Measurements from ENCODE around the gene KRT35. TPM values are rescaled to one million over a fixed set of nuclear protein-coding genes. Genes with fewer than 3 reads are reported as not detected.
"Not testable (repeated sequence)": the region's sequence is repeated elsewhere in the genome, so short reads cannot be mapped to it uniquely, and the experiment has no call there.

KRT35 gene
- polyA plus RNA-seq, 12 donors: 0.11 TPM; not detected in 11

GRCh38 chr17:41455236-41455635 lies 25.7 kb downstream of the KRT35 start:
- no peak for DNase-seq

- DNase-seq: no peak
These were observed 27.9 kb downstream of the KRT35 start for GRCh38 chr17:41453066-41453465.

- DNase-seq: no peak
These were observed 28.7 kb downstream of the KRT35 start for GRCh38 chr17:41452281-41452680.

DNA sequence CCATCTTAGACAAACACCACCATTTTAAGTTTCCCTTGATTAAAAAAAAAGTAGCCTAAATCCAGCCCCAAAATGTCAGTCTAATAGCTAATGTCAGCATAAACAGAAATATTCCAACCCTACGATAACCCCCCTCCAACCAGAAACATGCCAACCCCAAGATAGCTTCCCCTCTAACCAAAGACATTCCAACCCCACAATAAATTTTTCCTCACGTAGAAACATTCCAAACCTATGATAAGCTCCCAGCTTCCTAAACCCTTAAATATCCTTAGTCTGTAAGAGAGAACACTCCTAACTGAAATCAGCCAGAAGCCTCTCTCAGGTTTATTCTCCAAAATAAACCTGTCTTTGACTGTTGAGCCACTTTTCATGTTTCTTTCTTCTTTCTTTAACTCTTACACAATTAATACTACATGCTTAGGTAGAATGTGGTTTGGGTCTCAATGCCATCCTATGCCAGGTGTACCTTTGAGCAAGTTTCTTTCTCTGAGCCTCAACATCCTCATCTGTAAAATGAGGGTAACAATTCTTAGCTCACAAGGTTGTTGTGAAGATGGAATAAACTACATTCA lies 29.7 kb downstream of the KRT35 start:
- no peak for DNase-seq

DNA sequence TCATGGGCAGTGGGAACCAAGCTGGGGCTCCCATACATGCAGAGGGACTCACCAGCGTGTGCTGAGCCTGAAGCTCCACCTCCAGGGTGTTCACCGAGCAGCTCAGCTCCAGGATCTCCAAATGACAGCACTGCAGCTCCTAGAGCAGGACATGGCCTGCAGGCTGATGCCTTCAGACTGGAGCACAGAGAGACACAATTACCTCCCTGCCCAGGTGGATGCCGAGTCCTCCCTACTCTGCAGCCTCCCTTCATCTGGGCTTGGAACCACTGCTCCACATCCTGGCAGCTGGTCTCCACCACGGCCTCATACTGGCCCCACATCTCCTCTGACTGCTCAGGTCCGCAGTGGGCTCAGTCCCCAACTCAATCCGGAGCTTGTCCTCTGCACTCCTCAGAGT lies 31.9 kb downstream of the KRT35 start:
- no peak for DNase-seq

- no peak for DNase-seq
These were observed 32.4 kb downstream of the KRT35 start for GRCh38 chr17:41448506-41448905.

DNA sequence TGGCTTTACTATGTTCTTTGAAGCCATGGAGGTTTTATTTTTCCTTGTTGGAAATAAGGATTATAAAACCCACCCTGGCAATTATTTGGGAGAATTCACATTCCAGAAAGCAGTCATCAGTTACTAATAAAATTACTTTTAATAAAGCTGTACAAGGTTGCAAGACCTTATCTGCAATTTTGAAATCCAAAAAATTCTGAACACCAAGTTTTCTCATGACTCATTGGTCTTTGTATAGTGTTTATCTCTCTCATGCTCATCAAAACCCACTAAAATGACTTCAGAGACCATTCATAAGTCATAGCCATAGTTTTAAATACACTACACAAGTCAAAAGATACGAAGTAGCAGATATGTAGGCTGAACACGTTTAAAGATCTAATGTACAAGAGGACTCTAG lies 34.1 kb downstream of the KRT35 start:
- no peak for DNase-seq

- no peak for DNase-seq
These were observed 36.3 kb downstream of the KRT35 start for GRCh38 chr17:41444640-41445039.

- DNase-seq: no peak
These were observed 36.8 kb downstream of the KRT35 start for GRCh38 chr17:41444186-41444585.

DNA sequence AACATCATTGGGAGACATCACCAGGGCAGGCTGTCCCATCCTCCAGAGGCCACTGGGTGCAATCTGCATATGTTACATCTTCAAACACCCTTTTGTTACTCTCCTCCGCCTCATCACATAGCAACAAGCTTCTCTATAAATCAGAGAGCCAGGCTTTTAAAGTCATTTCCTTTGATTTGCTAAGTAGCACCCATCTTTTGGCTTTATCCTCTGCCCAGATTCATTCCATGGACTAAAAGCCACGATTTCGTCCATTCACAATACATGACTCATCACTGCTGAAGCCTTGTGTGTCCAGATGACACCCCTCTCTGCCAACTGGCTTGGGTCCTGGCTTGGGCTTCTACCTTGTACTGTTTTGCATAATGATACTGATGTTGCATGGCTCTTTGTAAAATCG lies 38.2 kb downstream of the KRT35 start:
- DNase-seq: no peak

- DNase-seq: no peak
These were observed 40.4 kb downstream of the KRT35 start, which contains the start of gene KRT38 for GRCh38 chr17:41440531-41441033. Gene KRT38 (minus strand): TSS chr17:41440983. CDS start chr17:41440921, 62 bp downstream.

GRCh38 chr17:41439375-41439774 lies 41.6 kb downstream of the KRT35 start:
- DNase-seq: no peak

DNA sequence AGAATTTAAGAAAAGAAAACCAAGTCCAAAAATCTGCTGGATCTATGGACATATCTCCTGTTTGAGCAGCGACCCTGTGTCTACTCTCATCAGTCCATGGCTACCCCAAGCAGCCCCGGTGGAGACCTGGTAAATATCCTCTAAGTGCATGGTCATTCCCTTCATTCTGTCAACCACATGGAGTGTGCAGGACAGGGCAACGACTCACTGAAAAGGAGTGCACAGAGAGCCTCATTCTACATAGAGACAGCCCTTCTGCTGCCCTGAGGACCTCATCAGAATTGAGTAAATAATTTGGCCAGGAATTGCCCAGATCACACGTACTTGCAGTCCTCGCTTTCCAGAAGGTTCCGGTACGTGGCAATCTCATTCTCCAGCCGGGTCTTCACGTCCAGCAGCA lies 43.2 kb downstream of the KRT35 start:
- DNase-seq: no peak

- no peak for DNase-seq
These were observed 43.7 kb downstream of the KRT35 start for GRCh38 chr17:41437254-41437653.

GRCh38 chr17:41434415-41434814 lies 46.5 kb downstream of the KRT35 start:
- peak; percentile 8 for DNase-seq

DNA sequence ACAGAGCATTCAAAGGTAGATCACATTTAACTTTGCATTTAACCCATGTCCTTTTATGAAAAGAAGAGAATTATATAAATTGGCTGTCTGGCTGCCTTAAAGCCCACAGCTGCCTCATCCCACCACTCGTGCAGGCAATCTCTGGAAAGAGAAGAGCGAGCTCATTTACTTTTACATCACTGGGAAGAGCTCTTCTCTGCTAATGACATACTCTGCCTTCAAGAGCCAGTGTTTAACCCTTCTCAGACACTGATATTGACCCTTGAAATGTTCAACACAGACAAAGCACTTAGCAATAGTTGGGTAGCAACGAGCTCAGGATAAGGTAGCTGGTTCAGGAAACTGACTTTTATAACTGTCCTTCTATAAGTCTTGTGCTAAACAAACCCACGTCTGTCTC lies 46.9 kb downstream of the KRT35 start:
- DNase-seq: no peak

GRCh38 chr17:41433586-41433985 lies 47.4 kb downstream of the KRT35 start:
- no peak for DNase-seq

GRCh38 chr17:41430376-41430775 lies 50.6 kb downstream of the KRT35 start:
- not testable (repeated sequence) for DNase-seq

DNA sequence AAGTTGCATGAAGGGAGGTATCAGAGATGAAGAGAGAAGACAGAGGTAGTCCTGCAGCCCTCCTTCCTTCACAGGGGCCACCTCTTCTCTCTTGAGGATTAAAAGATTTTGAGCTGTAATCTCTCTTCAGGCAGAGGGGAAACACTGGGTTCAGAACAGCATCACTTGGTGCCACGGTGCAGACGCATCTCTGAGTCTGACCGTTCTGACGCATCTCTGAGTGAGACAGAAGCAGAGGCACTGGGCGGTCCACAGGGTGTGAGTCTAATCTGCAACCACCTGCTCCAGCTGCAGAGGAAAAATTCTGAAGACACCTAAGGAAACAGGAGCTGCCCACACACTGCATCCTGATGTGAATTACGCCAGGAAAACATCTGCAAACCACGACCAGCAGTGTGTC lies 51.3 kb downstream of the KRT35 start:
- DNase-seq: no peak

DNA sequence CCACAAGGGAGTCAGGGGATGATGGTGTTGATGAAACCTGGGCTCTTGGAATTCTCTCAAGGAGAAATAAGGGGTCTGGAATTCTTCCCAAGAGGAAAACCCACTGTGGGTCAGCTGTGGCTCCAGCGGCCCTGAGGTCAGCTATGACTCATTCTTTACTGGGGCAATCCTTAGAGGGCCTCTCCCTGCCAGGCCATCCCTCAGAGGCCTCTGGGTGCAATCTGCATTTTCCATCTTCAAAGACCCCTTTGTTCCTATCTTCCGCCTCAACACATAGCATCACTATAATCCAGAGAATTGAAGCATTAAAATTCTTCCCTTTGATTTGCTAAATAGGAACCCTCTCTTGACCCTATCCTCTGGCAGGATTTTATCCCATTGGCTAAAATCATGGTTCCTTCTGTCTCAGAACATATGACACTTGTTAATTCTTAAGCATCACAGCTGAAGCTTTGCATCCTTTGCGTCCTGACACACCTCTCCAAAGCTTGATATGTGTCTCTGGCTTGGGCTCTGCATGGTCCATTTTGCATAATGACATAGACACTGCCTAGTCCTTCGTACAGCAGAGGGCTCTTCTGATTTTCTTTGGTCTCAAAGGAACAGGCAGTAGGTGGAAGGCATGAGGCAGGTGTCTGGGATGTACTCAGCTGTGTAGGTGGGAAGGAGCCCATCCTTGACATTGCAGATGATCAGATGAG lies 52.2 kb downstream of the KRT35 start:
- DNase-seq: no peak
